T1000 (cell line): Measurements from ENCODE around the gene TTC5.
"Not testable (repeated sequence)": the region's sequence is repeated elsewhere in the genome, so short reads cannot be mapped to it uniquely, and the experiment has no call there.

Source experiments
- DNase-seq: peaks from one replicate; lab custom pipeline; 2025; ENCODE audit warnings: mixed read lengths; lab: John Stamatoyannopoulos, UW

The TTC5 gene

DNA sequence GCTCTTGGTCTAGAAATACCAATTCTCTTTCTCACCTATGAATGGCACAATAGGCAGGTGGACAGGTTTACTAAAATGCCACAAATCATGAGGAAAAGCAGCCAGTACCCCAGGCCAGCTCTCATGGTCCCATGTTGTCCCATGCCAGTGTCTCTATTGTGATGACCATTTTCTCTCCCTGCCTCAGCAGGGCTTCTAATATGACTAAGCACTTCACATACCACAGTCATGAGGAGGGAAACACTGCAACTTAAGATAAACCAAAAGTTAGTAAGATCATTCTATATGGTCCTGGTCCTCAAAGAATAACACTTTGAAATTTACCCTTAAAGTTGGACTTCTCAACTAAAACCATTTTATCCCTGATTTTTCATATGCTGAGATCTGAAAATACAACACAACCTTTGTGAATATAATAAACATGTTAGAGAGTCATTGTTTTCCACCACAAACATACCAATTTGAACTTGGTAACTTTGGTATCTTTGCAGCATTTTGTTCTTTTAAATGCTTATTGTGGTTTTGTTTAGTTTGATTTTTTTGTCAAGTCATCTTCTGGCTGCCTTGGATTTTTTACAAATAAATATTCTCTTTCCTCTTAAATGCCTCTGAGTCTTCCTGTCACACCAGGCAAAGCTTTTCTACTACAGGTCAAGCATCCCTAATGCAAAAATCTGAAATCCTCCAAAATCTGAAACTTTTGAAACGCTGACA lies 3.6 kb downstream of the TTC5 start:
- DNase-seq = no peak

DNA sequence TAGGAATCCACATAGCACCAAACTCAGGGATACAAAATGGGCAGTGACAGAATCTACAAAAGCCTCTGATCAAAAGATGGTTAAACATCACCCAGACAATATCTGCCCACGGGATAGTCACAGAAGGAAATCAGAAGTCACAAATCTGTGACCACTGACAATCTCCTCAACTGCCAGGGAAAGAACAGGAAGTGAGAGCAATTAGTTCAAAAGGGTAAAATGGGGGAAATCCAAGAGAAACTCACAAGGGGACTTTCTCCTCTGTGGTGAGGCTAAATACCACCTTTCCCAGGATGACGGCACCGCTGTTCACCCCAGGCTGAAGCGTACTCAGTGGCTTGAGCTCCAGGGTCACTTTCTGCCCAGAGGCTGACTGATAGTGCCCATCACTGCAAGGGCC lies 10.7 kb downstream of the TTC5 start:
- DNase-seq = no peak

DNA sequence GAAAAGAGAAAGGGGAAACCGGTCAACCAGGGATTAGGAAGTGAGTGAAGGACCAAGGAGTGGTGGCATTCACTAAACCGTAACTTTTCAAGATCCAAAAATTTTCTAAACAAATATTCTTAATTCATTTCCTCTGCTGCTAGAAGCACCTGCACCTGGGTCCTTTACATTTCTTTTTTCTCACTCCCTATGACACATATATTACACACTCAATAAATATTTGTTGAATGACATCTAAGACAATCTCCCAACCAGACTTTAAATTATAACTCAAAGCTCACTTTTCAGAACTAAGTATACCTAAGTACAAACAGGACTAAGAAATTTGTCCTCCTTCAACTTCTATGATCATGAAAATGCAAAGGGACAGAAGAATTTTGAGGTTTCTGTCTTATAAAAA lies 11.1 kb downstream of the TTC5 start:
- no peak for DNase-seq

DNA sequence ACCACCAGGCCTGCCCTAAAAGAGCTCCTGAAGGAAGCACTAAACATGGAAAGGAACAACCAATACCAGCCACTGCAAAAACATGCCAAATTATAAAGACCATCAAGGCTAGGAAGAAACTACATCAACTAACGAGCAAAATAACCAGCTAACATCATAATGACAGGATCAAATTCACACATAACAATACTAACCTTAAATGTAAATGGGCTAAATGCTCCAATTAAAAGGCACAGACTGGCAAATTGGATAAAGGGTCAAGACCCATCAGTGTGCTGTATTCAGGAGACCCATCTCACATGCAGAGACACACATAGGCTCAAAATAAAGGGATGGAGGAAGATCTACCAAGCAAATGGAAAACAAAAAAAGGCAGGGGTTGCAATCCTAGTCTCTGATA lies 23.8 kb downstream of the TTC5 start:
- not testable (repeated sequence) for DNase-seq

DNA sequence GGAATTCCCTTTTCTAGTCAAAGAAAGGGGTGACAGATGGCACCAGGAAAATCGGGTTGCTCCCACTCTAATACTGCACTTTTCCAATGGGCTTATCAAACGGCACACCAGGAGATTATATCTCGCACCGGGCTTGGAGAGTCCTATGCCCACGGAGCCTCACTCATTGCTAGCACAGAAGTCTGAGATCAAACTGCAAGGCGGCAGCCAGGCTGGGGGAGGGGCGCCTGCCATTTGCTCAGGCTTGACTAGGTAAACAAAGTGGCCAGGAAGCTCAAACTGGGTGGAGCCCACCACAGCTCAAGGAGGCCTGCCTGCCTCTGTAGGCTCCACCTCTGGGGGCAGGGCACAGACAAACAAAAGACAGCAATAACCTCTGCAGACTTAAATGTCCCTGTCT lies 25.5 kb downstream of the TTC5 start:
- DNase-seq = not testable (repeated sequence)

DNA sequence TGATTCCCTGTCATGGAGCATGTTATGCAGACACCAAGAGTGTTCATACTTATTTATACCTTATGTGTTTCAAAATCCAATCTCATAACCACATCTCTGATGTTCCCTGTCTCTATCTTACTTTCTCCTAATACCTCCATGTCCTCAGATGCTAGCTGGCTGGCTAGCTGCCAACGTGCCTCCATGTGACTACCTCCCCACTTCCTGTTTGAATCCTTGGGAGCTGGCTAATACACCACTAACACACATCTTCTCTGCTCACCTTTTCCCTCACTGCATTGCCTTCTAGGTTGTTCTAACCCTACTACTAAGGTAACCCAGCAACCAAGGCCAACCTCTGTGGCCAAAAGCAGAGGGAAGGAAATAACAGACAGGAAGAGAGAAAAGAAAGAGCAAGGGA lies 27.3 kb downstream of the TTC5 start:
- no peak for DNase-seq

DNA sequence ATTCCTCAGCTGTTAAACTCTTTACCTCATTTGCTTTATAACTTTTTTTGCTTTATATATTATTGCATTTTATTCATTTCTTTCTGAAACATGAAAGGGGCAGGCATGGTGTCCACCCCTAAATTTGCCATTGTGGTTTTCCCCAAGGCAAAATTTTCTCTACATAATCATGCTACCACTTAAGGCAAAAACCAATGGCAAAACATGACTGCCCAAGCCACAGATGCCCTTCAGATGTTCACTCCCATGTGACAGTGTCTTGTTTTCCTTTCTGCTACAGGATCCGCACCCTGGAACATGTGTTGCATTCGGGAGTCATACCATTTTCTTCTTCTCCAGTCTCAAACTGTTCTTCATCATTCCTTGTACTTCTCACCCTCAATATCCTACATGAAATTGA lies 28.3 kb downstream of the TTC5 start:
- no peak for DNase-seq

DNA sequence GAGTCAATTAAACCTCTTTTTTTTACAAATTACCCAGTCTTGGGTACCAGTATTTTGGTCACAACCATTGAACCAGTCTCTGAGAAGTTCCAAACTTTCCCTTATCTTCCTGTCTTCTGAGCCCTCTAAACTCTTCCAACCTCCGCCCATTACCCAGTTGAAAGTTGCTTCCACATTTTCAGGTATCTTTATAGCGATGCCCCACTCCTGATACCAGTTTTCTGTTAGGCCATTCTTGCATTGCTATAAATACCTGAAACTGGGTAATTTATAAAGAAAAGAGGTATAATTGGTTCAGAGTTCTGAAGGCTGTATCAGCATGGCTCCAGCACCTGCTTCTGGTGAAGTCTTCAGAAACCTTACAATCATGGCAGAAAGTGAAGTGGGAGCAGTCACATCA lies 31.7 kb downstream of the TTC5 start:
- no peak for DNase-seq

DNA sequence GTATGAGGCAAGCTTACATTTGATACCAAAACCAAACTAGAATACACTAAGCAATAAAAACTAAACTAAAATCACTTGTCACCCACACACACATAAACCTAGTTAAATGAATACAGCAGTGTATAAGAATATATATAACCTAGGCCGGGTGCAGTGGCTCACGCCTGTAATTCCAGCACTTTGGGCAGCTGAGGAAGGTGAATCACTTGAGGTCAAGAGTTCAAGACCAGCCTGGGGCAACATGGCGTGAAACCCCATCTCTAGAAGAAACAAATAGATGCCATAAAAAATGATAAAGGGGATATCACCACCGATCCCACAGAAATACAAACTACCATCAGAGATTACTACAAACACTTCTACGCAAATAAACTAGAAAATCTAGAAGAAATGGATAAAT lies 41.4 kb downstream of the TTC5 start:
- not testable (repeated sequence) for DNase-seq

DNA sequence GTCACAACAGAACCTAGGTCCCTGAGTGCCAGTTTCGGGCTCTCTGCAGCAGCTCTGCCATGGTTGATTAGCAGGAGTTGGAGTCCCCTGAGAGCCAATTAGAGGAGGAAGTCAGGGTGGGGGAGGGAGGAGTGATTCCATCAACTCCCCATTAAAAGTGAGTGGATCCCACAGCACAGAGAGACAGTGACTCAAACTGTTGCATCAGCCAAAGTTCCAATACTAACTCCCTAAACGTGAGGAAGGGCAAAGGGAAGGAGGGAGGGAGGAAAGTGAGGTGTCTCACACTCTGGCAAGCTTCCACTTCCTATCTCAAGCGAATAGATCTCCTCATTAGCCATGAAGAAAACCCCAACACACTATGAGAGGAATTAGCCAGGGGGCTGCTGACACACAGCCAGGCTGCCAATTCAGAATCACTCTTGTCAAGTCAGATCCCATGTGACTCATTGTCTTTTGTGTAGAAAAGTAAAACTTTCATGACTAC lies 43.1 kb downstream of the TTC5 start:
- DNase-seq = peak; percentile 64

DNA sequence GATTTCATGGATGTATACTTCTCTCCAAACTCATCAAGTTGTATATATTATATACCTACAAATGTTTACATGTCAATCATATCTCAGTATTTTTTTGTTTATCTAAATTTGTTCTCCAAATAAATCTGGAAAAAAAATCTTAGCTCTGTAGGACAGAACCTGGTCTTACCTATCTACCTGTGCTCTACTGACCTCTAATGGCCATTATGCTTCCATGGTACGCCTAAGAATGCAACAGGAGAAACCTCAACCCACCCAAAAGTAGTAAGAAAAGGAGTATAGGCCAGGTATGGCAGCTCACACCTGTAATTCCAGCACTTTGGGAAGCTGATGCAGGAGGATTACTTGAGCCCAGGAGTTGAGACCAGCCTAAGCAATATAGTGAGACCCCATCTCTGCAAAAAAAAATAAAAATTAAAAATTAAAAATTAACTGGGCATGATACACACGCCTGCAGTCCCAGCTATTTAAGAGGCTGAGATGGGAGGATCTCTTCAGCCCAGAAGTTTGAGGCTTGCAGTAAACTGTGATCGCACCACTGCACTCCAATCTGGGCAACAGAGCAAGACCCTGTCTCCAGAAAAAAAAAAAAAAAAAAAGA lies 58.0 kb downstream of the TTC5 start:
- DNase-seq = no peak
